ENCODE data around the gene SUN2.

Gene SUN2

DNA sequence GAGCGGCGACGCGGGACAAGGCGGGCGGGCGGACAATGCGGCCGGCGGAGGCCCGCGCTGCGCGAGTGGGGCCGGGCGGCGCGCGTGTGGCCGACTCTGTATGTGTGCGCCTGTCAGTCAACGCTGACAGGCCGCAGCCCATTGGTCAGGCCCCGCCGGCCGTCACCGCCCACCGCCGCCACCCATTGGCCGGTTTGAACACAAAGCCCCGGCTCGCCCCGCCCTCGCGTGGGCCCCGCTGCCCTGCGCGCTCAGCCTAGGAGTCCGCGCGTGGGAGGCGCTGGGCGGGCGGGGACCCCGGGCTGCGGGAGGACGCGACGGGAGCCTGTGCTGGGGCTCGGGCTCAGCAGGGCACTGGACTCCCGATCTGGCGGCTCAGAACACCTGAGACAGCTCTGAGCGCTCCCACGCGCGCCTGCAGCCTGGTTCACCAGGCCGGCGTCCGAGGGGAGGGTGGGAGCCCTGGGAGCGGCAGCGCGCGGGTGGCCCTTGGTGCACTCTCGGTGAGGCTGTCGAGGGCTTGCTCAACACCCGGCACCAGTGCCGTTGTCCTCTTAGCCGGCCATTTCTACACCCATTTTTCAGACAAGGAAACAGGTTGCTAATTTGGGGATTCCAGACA lies at the start of gene SUN2 (continued):
- TF ChIP-seq, protein P1, sequence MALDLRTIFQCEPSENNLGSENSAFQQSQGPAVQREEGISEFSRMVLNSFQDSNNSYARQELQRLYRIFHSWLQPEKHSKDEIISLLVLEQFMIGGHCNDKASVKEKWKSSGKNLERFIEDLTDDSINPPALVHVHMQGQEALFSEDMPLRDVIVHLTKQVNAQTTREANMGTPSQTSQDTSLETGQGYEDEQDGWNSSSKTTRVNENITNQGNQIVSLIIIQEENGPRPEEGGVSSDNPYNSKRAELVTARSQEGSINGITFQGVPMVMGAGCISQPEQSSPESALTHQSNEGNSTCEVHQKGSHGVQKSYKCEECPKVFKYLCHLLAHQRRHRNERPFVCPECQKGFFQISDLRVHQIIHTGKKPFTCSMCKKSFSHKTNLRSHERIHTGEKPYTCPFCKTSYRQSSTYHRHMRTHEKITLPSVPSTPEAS (tag by site-specific recombination; IDR thresholded peaks at IDR 0.05): no peak
- no peak for TF ChIP-seq ZNF530 (tag by site-specific recombination; IDR thresholded peaks at IDR 0.05; ENCODE audit: low read depth)
- TF ChIP-seq ZNF555 (tag by site-specific recombination; conservative IDR thresholded peaks at IDR 0.05): no peak
- no peak for TF ChIP-seq ZNF239 (tag by site-specific recombination; IDR thresholded peaks at IDR 0.05)
- TF ChIP-seq KLF8 (tag by site-specific recombination; IDR thresholded peaks at IDR 0.05): peak; percentile 34; the same call in 1 of the 2 replicates
- TF ChIP-seq ZNF558 (tag by site-specific recombination; IDR thresholded peaks at IDR 0.05): no peak
- TF ChIP-seq KLF17 (tag by site-specific recombination; IDR thresholded peaks at IDR 0.05): 0 out of 2 replicates have a peak, but pooled peaks have one; percentile 44
- TF ChIP-seq, protein P2, sequence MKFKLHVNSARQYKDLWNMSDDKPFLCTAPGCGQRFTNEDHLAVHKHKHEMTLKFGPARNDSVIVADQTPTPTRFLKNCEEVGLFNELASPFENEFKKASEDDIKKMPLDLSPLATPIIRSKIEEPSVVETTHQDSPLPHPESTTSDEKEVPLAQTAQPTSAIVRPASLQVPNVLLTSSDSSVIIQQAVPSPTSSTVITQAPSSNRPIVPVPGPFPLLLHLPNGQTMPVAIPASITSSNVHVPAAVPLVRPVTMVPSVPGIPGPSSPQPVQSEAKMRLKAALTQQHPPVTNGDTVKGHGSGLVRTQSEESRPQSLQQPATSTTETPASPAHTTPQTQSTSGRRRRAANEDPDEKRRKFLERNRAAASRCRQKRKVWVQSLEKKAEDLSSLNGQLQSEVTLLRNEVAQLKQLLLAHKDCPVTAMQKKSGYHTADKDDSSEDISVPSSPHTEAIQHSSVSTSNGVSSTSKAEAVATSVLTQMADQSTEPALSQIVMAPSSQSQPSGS (tag by site-specific recombination; IDR thresholded peaks at IDR 0.05; ENCODE audit: low read depth): no peak
- TF ChIP-seq EGR2 (tag by site-specific recombination; IDR thresholded peaks at IDR 0.05; ENCODE audit: low read depth): peak; percentile 81
- 0 out of 2 replicates have a peak, but pooled peaks have one; percentile 59 for TF ChIP-seq ZSCAN5A (tag by site-specific recombination; IDR thresholded peaks at IDR 0.05)
- TF ChIP-seq, protein P3, sequence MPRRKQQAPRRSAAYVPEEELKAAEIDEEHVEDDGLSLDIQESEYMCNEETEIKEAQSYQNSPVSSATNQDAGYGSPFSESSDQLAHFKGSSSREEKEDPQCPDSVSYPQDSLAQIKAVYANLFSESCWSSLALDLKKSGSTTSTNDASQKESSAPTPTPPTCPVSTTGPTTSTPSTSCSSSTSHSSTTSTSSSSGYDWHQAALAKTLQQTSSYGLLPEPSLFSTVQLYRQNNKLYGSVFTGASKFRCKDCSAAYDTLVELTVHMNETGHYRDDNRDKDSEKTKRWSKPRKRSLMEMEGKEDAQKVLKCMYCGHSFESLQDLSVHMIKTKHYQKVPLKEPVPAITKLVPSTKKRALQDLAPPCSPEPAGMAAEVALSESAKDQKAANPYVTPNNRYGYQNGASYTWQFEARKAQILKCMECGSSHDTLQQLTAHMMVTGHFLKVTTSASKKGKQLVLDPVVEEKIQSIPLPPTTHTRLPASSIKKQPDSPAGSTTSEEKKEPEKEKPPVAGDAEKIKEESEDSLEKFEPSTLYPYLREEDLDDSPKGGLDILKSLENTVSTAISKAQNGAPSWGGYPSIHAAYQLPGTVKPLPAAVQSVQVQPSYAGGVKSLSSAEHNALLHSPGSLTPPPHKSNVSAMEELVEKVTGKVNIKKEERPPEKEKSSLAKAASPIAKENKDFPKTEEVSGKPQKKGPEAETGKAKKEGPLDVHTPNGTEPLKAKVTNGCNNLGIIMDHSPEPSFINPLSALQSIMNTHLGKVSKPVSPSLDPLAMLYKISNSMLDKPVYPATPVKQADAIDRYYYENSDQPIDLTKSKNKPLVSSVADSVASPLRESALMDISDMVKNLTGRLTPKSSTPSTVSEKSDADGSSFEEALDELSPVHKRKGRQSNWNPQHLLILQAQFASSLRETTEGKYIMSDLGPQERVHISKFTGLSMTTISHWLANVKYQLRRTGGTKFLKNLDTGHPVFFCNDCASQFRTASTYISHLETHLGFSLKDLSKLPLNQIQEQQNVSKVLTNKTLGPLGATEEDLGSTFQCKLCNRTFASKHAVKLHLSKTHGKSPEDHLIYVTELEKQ (tag by site-specific recombination; IDR thresholded peaks at IDR 0.05; ENCODE audit: borderline replicate concordance): 0 out of 2 replicates have a peak, but pooled peaks have one; percentile 28
- TF ChIP-seq ZNF561 (tag by site-specific recombination; IDR thresholded peaks at IDR 0.05; ENCODE audit: borderline replicate concordance): no peak; the same call in 1 of the 2 replicates
- no peak for TF ChIP-seq FEZF1 (tag by site-specific recombination; IDR thresholded peaks at IDR 0.05)
- TF ChIP-seq ZNF692 (tag by site-specific recombination; IDR thresholded peaks at IDR 0.05): peak; percentile 99
- no peak for TF ChIP-seq KLF7 (tag by site-specific recombination; IDR thresholded peaks at IDR 0.05; ENCODE audit: borderline replicate concordance)
- TF ChIP-seq, protein P4, sequence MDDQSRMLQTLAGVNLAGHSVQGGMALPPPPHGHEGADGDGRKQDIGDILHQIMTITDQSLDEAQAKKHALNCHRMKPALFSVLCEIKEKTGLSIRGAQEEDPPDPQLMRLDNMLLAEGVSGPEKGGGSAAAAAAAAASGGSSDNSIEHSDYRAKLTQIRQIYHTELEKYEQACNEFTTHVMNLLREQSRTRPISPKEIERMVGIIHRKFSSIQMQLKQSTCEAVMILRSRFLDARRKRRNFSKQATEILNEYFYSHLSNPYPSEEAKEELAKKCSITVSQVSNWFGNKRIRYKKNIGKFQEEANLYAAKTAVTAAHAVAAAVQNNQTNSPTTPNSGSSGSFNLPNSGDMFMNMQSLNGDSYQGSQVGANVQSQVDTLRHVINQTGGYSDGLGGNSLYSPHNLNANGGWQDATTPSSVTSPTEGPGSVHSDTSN (CRISPR knock-in tag; IDR thresholded peaks at IDR 0.05): peak; percentile 99
- no peak for TF ChIP-seq ZSCAN16 (tag by site-specific recombination; IDR thresholded peaks at IDR 0.05)
- peak; percentile 60 for TF ChIP-seq SP7 (tag by site-specific recombination; IDR thresholded peaks at IDR 0.05)
- TF ChIP-seq, protein P5, sequence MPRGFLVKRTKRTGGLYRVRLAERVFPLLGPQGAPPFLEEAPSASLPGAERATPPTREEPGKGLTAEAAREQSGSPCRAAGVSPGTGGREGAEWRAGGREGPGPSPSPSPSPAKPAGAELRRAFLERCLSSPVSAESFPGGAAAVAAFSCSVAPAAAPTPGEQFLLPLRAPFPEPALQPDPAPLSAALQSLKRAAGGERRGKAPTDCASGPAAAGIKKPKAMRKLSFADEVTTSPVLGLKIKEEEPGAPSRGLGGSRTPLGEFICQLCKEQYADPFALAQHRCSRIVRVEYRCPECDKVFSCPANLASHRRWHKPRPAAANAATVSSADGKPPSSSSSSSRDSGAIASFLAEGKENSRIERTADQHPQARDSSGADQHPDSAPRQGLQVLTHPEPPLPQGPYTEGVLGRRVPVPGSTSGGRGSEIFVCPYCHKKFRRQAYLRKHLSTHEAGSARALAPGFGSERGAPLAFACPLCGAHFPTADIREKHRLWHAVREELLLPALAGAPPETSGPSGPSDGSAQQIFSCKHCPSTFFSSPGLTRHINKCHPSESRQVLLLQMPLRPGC (tag by site-specific recombination; IDR thresholded peaks at IDR 0.05): no peak
- TF ChIP-seq ZNF510 (tag by site-specific recombination; IDR thresholded peaks at IDR 0.05; ENCODE audit: insufficient replicate concordance): no peak
- no peak for TF ChIP-seq BCL11B (tag by site-specific recombination; IDR thresholded peaks at IDR 0.05; ENCODE audit: low read depth)
- TF ChIP-seq, protein P6, sequence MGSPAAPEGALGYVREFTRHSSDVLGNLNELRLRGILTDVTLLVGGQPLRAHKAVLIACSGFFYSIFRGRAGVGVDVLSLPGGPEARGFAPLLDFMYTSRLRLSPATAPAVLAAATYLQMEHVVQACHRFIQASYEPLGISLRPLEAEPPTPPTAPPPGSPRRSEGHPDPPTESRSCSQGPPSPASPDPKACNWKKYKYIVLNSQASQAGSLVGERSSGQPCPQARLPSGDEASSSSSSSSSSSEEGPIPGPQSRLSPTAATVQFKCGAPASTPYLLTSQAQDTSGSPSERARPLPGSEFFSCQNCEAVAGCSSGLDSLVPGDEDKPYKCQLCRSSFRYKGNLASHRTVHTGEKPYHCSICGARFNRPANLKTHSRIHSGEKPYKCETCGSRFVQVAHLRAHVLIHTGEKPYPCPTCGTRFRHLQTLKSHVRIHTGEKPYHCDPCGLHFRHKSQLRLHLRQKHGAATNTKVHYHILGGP (tag by site-specific recombination; IDR thresholded peaks at IDR 0.05): no peak
- TF ChIP-seq GLIS1 (tag by site-specific recombination; IDR thresholded peaks at IDR 0.05): peak; percentile 43; the same call in 1 of the 2 replicates
- no peak for TF ChIP-seq ZNF146 (tag by site-specific recombination; IDR thresholded peaks at IDR 0.05)

All from HEK293 (cell line).